Iris pigment epithelial cell (primary cell): Measurements from ENCODE around the gene VPS13C.
A peak's percentile ranks its signal among the peaks of the same experiment; 100 is the strongest.

ENCODE experiments used
- DNase-seq: peaks from one replicate; pipeline ENCODE4 v3.0.0-alpha.2; 2011; ENCODE audit warnings: low read depth

The VPS13C gene, protein sequence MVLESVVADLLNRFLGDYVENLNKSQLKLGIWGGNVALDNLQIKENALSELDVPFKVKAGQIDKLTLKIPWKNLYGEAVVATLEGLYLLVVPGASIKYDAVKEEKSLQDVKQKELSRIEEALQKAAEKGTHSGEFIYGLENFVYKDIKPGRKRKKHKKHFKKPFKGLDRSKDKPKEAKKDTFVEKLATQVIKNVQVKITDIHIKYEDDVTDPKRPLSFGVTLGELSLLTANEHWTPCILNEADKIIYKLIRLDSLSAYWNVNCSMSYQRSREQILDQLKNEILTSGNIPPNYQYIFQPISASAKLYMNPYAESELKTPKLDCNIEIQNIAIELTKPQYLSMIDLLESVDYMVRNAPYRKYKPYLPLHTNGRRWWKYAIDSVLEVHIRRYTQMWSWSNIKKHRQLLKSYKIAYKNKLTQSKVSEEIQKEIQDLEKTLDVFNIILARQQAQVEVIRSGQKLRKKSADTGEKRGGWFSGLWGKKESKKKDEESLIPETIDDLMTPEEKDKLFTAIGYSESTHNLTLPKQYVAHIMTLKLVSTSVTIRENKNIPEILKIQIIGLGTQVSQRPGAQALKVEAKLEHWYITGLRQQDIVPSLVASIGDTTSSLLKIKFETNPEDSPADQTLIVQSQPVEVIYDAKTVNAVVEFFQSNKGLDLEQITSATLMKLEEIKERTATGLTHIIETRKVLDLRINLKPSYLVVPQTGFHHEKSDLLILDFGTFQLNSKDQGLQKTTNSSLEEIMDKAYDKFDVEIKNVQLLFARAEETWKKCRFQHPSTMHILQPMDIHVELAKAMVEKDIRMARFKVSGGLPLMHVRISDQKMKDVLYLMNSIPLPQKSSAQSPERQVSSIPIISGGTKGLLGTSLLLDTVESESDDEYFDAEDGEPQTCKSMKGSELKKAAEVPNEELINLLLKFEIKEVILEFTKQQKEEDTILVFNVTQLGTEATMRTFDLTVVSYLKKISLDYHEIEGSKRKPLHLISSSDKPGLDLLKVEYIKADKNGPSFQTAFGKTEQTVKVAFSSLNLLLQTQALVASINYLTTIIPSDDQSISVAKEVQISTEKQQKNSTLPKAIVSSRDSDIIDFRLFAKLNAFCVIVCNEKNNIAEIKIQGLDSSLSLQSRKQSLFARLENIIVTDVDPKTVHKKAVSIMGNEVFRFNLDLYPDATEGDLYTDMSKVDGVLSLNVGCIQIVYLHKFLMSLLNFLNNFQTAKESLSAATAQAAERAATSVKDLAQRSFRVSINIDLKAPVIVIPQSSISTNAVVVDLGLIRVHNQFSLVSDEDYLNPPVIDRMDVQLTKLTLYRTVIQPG (N-terminal part only)

DNA sequence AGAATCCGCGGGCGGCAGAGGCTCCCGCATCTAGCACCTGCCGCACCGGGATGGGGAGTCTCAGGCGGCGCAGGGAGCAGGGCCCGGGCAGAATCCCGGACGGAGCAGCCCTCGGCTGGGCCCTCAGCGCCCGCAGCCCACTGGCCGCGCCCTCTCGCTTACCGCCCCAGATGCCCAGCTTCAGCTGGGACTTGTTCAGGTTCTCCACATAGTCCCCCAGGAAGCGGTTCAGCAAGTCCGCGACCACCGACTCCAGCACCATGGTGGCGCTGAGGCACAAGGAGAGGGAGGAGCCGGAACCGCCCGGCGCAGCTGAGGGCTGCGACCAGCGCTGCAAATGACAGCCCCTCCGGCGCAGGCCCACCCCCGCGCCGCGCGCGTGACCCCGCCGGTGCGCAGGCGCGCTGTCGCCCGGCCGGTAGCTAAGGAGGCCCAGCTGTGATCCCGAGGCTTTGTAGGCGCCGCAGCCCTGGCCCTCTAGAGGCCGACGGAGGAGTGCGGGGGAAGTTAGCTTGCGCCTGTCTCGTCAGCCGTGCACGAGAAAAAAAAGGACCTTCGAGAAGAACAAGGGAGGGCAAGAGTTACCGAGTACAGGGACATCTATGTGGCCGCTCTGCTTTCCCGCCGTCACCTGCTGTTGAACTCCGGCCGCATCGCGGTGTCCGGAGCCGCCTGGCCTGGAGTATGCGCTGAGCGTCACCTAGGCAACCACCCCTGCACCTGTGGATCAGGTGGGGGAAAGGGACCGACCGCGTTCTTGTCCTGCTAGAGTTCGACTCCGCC, at the start of gene VPS13C:
Gene VPS13C, minus strand, starts transcription at position 335 of the 783 bp plus-strand sequence. Its CDS starts 73 bp downstream, at position 262.
- peak; percentile 92 for DNase-seq

DNA sequence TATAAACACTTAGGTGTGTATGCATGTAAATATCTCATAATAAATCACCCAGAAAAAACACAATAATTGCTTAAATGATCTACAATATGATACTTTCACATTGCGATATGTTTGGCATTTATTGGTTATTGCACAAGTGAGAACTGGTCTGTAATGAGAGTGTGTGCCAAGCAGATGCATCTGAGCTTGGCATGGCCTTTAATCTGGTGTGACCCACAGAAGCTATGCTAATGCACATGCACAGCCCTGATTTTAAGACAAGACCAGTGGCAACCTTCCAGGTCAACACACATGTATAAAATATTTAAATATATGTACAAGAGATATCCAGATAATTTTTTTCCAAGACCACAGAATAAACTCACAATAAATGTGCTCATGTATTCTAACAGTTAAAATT, 49.2 kb upstream of the VPS13C start:
- no peak for DNase-seq

DNA sequence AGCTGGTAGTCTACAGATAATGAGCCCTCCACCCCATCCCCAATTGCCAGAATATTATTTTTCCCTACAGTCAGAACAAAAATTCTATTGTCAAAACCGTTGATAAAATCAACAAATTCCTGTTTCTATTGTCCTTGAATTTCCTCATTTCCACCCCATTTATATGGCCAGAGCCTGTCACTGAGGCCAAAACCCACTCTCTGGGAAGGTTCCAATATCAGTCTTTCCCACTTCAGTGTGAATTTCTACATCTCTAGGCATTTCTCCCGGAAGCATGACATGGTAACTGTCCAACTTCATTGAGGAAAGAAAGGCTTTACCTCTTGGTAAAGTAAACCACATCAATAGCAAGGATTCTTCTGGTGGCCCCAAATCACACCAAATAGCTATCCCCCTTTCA, 48.2 kb upstream of the VPS13C start:
- DNase-seq = no peak

DNA sequence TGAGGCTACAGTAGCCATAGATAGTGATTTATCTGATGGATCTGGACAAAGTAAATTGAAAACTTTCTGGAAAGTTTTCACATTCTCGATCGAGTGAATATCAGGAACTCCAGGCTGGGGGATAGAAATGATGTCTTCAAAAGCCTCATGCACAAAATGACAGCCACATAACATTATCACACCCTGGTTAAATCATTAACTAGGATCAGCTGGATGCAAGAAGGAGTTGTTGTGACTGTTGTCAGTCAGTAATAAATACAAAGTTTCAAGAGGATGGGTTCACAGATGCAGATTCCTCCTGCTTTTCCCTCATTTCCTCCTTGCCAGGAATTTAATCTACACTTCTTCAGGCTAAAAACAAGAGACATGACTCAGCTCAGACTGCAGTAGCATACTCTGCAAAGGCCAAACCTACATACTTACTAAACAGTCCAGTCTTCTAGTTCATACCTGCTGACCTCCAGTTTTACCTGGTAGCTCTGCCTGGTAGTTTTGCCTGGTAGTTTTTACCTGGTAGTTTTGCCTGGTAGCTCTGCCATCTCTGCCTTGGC, 47.4 kb upstream of the VPS13C start:
- peak; percentile 47 for DNase-seq

DNA sequence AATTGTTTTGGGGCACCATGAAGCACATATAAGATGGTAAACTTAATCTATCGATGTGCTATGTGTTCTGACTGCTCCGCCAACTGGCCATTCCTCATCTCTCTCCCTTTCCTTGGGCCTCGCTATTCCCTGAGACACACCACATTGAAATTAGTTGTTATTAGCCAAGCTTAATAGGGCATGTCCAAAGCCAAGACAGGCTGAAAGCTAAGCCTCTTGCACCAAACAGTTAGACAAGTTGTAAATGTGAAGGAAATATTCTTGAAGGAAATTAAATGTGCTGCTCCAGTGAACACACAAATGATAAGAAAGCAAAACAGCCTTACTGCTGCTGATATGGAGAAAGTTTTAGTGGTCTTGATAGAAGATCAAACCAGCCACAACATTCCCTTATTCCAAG, 45.8 kb upstream of the VPS13C start:
- DNase-seq = no peak

DNA sequence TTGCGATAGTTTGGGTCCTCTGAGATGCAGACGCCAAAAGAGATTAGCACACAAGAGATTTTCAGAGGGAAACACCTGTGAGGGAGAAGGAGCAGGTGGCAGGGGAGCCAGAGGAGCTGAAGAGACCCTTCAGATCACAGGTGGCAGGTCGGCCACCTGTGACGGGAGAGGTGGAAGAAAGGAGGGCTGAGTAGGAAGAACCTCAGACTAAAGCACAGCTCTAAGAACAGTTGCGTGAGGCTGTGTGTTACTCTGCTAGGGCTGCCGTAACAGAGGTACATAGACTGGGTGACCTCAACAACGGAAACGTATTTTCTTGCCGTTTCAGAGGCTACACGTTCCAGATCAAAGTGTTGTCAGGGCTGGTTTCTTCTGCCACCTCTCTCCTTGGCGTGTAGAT, 45.0 kb upstream of the VPS13C start:
- no peak for DNase-seq

DNA sequence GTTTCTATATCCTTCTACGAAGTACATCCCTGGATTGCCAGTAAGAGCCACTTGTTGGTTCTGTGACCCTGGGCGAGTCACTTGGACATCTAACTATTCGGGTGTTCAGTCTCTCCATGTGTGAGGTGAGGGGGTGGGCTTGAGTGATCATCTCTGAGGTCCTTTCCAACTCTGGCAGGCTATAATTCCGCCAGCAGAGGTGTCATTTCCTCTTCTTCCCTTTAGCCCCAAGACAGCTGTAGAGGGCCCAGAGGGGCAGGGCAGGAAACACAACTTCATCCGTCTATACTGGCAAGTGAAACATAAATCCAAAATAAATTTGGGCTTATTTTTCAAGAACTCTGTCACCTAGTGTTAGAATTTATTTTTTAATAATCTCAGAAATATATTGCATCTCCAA, 44.6 kb upstream of the VPS13C start:
- no peak for DNase-seq

DNA sequence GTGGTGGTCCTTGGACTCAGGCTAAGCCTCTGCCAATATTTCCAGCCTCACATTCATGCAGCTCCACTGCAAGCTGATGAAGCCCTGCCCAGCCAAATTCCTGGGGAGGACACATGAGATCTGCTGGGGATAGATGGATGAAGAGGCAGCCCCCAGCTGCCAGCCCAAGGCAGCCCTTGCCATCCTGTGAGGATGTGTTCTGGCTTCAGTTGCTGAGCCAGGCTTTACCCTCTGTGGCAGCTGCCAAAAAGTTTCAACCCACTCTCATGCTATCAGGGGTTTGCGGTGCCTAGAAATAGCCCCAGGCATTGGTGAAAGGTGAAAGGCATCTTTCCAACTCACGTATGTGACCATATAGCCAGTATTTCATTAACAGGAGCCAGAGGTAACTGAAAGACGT, 44.2 kb upstream of the VPS13C start:
- no peak for DNase-seq

DNA sequence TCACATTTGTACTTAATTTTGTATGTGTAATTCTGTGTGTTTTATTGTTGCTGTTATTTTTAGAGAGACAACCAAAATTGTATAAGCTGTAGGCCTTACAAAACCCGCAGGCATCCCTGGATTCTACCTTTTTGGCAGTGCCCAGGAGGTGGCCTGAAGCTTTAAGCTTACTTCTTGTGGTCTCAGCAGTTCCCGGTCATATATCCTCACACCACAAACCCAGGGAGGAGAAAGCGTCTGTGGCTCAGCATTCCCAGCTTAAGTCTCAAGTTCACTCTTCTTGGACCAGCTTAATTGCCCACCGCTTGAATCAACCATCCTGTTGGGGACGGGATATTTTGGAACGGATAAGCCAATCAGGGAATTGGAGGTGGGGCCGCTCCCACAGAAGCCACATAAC, 43.2 kb upstream of the VPS13C start:
- DNase-seq = no peak

DNA sequence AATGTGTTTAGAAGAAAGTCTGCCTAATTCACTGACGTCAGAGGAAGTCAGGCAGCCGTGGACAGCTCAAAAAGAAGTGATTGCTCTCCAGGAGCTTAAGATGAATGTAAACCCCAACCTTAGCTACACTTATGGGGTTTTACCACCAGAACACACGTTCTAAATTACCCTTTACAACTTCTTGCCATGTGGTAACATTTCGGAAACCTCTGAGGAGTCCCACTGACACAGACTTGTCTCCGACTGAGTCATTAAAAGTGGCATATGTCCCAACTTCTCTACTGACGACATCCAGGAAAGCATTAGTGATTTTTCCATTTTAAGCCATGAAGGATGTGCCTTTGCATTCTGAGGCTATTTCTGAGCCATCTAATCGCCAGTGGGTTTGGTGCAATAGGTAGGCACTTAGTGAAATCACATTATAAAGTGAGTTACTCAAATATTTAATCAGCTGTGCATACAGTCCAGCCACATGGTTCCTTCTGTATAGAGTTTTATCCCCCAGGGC, 38.9 kb upstream of the VPS13C start:
- peak; percentile 39 for DNase-seq

DNA sequence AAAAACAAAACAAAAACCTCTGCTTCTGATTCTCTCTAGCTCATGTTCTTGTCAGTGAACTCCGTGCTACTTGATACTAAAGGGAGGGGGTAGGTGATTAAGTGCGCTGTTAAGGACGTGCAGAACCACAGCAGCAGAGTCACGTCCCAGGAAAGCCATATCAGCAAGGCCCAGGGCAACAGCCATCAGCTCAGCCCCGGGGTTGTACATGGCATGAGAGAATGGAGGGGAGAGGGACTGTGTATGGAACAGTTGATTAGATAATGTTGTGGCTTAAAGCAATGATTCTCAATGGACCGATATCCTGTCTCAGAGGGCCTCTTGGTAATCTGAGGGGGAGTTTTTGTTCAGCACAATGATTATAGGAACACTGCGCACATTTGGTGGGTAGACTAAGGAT, 34.1 kb upstream of the VPS13C start:
- no peak for DNase-seq

DNA sequence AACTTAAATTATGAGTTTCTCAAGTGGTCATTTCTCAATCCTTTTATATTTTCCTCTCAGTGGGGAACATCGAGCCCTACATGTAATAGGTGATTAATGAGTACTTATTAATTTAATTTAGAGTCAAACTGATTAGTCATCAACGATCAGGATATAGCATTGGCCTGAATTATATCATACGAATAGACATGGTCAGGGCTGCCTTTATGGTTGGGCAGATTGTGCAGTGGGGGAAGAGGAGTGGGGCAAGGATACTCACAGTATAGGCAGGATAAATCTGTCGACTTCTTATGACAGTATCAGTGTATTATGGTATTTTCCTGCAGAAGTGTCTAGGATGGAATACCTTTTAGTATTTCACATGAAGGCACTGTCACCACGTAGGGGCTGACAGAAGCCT, 33.6 kb upstream of the VPS13C start:
- DNase-seq = no peak

DNA sequence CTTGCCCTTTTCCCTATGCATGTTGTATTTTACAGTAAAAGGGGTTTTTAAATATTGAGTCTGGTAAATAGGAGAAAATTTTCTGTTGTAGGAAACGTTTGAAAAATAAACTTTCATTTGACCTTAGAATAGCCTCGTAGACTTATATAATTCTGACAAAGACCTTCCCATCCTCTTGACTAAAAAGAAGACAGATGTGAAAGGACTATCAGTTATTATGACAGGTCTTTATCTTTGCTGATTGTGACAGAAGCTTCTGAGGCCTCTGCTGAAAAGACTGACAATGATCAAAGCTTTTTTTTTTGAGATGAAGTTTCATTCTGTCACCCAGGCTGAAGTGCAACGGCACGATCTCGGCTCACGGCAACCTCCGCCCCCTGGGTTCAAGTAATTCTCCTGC, 30.7 kb upstream of the VPS13C start:
- DNase-seq = no peak

DNA sequence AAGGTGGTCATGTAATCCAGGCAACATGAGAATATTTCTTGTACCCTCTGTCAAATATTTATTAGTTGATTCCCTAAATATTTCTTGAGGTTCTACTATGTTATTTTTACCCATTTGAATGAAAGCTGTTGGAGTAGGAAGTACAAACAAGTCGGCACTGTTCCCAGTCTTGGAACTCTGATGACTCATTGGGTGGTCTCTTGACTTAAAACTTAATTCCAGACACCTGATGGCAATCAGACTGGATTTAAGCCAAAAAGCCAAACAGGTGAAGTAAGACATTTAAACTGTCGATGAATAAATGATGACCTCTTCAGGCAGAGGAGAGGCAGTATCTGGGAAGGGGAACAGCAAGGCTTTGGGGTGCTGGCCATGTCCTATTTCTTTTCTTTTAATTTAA, 29.4 kb upstream of the VPS13C start:
- DNase-seq = no peak

DNA sequence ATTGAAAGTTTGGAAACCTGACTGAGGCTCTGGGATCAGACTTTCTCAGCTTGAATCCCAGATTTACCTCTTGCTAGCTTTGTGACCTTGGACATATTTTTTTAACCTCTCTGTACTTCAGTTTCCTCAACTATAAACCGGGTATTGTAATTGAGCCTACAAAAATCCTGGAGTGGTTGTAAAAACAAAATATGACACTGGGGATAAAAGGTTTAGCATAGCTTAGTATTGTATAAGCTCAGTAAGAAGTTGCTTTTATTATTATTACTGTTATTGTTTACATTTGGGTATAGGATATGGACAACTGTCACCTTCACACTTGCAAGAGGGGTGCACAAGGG, 28.1 kb upstream of the VPS13C start:
- DNase-seq = no peak

DNA sequence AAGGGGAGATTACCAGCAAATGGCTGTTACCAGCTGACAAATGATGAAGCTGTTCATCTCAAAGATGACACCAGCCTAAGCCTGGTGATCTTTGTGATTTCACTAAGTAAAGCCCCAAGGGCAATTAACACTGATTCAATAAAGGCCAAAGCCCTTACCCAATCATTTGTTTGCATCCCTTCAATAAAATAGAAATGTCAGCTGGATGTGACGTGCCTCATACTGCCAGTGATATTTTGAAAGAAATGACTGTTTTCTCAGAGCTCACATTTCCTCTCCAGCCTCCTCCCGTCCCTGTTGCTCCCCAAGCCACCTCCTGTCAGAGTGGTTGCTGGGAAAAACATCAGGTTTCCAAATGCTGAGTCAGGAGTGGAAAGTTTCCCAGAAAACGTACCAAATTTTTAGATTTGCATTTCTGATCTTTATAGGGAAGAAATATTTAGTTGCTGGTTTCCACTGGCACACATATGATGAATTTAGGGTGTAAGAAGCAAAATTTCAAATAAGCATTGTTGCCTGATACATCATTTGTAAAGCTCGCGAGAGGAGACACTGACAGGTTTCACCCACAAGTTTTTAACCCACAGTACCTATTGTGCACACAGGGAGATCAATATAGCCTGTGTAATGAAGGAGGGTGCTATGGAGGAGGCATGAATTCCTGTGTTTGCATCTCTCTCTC, 27.6 kb upstream of the VPS13C start:
- peak; percentile 21 for DNase-seq

DNA sequence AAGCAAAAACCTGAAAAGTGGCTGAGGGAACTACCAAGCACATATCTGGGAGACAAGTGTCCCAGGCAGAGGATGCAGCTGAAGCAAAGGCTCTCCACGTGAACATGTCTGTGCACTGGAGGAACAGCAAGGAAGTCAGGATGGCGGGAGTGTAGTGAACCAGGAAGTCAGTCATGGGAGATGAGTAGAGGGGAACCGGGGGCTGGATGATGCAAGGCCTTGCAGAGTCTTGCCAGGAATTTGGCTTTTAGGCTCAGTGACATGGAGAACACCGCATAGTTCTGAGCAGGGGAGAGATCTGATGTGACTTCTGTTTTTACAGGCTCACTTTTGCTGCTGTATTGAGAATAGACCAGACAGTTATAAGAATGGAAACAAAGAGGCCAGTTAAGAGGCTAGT, 25.5 kb upstream of the VPS13C start:
- no peak for DNase-seq

DNA sequence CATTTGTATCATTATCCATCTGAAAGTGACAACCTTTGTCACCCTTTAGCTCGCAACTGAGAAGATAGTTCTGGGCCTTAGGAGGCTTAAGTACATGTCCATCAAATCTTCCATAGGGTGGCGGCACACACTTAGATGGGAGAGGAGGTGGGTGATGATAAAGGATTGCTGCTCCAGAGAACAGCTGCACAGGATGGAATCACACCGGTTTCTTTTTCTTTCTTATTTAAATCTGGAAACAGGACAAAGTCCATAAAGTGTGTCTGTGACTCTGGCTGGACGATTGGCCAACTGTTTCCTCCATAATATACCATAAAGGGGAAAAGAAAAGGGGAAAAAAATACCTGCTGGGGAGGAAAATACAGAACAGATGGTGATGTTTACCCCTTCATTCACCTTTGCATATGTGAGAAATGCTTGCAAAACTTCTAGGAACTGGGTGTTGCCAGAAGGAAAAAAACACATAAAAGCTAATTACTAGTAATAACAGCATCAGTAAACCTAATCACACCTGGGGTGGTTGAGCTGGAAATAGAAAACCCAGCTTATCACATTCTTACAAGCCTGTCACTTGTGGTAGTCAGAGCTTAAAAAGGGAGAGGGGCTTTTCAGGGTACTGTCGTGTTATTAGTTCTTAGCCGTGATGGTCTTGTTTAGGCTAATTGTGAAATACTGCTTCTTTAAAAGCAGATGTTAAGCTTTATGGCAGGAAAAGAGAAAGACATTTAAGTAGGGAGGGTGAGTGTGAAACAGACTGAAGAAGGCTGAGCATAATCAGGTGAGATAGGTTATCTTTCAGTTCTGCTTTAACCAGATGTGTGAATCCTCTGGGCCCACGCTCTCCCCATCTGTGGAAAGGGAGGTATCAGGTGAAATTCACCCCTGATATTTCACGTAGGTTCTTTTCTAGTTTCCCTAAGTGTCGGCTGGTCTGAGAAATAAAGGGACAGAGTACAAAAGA, 23.2 kb upstream of the VPS13C start:
- DNase-seq = no peak

DNA sequence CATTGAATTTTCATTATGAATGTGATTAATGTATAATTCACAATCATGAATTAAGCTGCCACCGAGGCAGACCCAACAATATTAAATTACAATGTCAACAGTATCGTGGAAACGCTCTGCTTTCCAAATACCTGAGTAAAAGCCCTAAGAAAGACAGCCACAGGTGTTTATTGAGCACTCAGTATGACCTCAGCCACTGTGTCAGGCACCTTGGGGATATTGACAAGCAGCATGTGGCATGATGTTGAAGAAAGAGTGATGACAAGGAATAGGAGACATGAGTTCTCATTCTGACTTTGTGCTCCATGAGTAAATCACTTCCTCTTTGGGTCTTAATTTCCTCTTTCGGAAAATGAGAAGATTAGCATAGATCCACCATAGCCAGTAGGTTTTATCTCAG, 19.3 kb upstream of the VPS13C start:
- DNase-seq = no peak
